ENCODE measurements around the gene LAMA4. TPM values are rescaled to one million over a fixed set of nuclear protein-coding genes. Genes with fewer than 3 reads are reported as not detected.

Gene LAMA4
- total RNA-seq, 1 donor from 2014 or later, result 209 TPM

DNA sequence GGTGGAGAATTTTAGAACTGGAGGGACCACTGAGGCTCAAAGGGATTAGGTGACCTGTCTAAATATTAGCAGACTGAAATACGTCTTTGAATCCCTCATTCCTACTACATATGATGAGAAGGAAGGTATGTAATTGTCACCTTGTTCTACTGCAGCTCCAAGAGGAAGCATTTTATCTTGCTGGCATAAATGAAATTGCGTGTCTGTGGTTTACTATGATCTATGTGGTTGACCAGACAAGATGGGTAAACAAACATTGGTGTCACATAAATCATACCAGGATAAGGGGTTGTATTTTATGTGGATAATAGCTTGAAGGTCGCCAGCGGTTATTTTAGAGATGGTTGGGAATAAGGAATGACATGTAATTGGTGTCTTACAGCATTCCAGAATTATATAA lies 78.2 kb downstream of the LAMA4 start:
- peaks cover 5% of the 10 kb centered on the region for H3K4me1 Mint-ChIP-seq (ENCODE audit: unreplicated experiment)
- H3K27ac Mint-ChIP-seq (ENCODE audit: unreplicated experiment), result no peak overlapping the region
- no peaks in the 10 kb centered on the region for H3K27me3 Mint-ChIP-seq (ENCODE audit: unreplicated experiment)
- H3K4me3 Mint-ChIP-seq (ENCODE audit: unreplicated experiment), result no peak overlapping the region
- TF ChIP-seq, protein P1, sequence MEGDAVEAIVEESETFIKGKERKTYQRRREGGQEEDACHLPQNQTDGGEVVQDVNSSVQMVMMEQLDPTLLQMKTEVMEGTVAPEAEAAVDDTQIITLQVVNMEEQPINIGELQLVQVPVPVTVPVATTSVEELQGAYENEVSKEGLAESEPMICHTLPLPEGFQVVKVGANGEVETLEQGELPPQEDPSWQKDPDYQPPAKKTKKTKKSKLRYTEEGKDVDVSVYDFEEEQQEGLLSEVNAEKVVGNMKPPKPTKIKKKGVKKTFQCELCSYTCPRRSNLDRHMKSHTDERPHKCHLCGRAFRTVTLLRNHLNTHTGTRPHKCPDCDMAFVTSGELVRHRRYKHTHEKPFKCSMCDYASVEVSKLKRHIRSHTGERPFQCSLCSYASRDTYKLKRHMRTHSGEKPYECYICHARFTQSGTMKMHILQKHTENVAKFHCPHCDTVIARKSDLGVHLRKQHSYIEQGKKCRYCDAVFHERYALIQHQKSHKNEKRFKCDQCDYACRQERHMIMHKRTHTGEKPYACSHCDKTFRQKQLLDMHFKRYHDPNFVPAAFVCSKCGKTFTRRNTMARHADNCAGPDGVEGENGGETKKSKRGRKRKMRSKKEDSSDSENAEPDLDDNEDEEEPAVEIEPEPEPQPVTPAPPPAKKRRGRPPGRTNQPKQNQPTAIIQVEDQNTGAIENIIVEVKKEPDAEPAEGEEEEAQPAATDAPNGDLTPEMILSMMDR (IDR thresholded peaks at IDR 0.05), result no peak
- H3K9me3 Mint-ChIP-seq (ENCODE audit: unreplicated experiment), result no peaks in the 10 kb centered on the region
- DNase-seq (ENCODE audit: extremely low spot score, unreplicated experiment), result no peak
- H3K36me3 Mint-ChIP-seq (ENCODE audit: unreplicated experiment), result peaks cover 59% of the 10 kb centered on the region

DNA sequence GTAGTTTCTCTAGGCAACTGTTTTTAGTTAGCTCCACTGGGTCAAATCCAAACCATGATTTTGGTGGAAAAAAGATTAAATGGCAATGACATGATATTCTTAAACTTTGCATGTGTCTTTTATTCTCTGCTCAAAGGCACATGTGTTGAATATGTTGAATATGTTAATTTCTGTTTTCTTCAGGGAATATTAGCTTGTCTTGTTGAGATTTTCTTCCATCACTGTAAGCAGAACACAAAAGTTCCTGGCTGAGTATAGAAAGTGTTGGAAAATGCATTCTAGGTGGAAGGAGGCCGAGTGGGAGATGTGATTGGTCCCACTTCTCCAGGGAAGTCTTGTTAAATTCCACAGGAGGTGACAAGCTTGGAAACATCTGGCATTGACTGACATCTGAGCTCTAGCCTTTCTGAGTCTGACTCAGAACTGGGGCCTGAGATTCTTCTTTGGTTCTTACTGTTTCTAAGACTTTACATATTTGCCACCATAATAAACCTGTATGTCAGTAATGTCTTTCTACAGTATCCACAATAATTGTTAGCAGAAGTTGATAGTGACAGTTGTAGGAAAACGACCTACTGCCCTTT lies 81.1 kb downstream of the LAMA4 start:
- TF ChIP-seq, protein P1 (IDR thresholded peaks at IDR 0.05), result no peak
- DNase-seq (ENCODE audit: extremely low spot score, unreplicated experiment), result no peak

DNA sequence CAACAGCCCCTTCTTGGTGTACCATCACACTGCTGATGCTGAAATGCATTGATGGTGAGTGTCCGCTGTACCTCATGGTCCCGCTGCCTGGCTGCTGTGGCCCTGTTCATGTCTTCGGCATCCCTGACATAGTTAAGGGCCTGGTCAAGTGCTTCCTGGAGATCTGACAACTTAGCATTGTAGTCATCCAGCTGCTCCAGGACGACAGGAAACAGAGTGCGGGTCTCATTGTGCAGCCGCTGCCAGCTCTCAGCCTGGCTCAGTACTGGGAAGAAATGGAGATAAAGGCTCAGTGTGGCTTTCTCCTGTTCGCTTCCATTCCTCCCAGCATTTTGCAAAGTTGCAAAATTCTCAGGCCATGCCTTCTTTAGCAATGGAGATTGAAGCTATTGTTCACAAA lies 81.8 kb downstream of the LAMA4 start:
- Mint-ChIP-seq H3K4me1 (ENCODE audit: unreplicated experiment) (no peaks in the 10 kb centered on the region), H3K9me3 (ENCODE audit: unreplicated experiment) (no peaks in the 10 kb centered on the region), H3K27me3 (ENCODE audit: unreplicated experiment) (no peaks in the 10 kb centered on the region), H3K27ac (ENCODE audit: unreplicated experiment) (no peak overlapping the region), H3K4me3 (ENCODE audit: unreplicated experiment) (no peak overlapping the region), H3K36me3 (ENCODE audit: unreplicated experiment) (peaks cover 69% of the 10 kb centered on the region)
- DNase-seq (ENCODE audit: extremely low spot score, unreplicated experiment), result no peak
- TF ChIP-seq, protein P1 (IDR thresholded peaks at IDR 0.05), result no peak

More for the DNA sequence above, 81.1 kb downstream of the LAMA4 start:
- Mint-ChIP-seq H3K27ac (ENCODE audit: unreplicated experiment) (no peak overlapping the region), H3K36me3 (ENCODE audit: unreplicated experiment) (peaks cover 72% of the 10 kb centered on the region), H3K27me3 (ENCODE audit: unreplicated experiment) (no peaks in the 10 kb centered on the region), H3K9me3 (ENCODE audit: unreplicated experiment) (no peaks in the 10 kb centered on the region), H3K4me3 (ENCODE audit: unreplicated experiment) (no peak overlapping the region), H3K4me1 (ENCODE audit: unreplicated experiment) (no peaks in the 10 kb centered on the region)

DNA sequence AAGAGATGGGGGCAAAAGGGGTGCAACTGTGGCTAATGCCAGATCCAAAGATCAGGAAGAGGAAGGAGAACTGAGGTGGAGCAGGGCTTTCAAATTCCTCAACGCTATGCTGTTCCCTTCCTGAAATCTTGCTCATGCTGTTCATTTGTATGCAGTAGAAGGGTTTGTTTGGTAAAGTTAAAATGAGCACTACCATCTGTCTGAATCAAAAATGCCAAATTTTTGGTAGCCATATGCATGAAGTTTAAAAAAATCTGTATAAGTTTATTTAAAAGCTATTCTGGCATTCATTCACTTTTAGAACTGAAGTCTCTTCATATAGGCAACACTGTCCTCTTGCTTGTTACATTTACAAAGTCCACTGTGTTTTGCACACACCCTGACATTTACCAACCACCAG lies 84.8 kb downstream of the LAMA4 start:
- no peak overlapping the region for H3K4me3 Mint-ChIP-seq (ENCODE audit: unreplicated experiment)
- H3K27me3 Mint-ChIP-seq (ENCODE audit: unreplicated experiment), result no peaks in the 10 kb centered on the region
- H3K27ac Mint-ChIP-seq (ENCODE audit: unreplicated experiment), result no peak overlapping the region

More for the DNA sequence above, 84.8 kb downstream of the LAMA4 start:
- Mint-ChIP-seq H3K36me3 (ENCODE audit: unreplicated experiment) (peaks cover 75% of the 10 kb centered on the region), H3K9me3 (ENCODE audit: unreplicated experiment) (no peaks in the 10 kb centered on the region), H3K4me1 (ENCODE audit: unreplicated experiment) (no peaks in the 10 kb centered on the region)
- DNase-seq (ENCODE audit: extremely low spot score, unreplicated experiment), result no peak
- TF ChIP-seq, protein P1 (IDR thresholded peaks at IDR 0.05), result no peak

Measured in osteocyte (in vitro differentiated cells).